HG02973 (cell line): Measurements from ENCODE around the gene COL4A1.

Source experiments
- ATAC-seq: cut with Tn5 transposase; IDR thresholded peaks from one replicate; pipeline ENCODE4 v1.9.1; 2021; ENCODE audit warnings: moderate library complexity; ENCODE audit not compliant: unreplicated experiment

COL4A1 gene

DNA sequence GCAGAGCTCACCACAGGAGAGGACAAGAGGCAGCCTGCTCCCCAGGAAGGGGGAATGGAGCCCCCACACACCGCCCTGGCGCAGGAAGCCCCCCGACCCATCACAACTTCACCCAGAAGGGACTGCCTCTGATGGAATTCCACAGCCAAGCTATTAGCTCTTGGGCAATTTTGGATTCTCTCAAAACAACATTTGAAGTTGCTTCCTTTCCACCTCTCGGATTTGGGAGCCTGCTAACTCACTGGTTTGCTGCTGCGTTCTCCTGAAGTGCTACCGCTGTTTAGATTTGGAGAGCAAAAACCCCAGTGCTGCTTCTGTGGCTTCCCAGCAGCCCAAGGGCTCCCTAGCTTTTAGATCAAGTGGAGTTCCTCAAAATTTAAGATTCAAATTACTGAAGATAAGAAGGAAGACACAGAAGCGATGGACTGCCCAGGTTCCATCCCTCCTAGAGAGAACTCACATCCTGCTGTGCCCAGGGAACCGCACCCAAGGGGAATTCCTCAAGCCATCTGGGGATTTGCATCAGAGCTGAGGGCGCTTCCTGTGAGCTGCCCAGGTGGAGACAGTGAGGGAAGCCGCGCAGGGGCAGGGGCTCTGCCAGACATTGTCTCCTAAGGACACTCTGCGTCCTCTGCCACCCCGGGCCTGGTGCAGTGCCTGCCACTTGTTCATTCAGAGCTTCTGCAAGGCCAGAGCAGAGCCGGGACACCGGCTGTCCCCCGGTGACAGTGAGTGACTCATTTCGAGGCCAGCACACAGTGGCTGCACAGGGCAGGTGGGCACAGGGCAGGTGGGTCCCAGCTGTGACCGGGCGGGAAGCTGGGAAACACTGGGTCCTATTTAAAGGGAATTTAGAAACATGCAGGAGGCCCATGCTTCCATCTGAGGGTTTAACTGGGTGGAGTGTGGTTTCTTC lies 45.5 kb downstream of the COL4A1 start:
- ATAC-seq, result no peak

DNA sequence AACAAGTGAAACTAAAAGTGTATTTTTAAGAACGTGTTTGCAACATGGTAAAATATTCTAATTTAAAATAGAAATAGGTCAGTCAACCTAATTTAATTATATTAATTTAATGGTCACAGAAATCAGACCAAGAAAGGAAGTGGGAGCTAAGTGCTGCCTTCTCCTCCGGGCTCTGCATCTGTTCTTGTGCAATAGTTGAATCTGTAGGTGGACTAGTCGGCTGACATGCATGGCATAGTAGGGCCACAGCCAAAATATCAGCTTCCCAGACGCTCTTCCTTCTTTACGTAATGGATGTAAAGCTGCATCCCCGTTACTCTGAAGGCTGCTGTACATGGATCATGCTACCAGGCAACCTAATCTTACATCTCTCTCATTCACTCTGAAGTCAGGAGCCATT lies 47.3 kb downstream of the COL4A1 start:
- no peak for ATAC-seq

DNA sequence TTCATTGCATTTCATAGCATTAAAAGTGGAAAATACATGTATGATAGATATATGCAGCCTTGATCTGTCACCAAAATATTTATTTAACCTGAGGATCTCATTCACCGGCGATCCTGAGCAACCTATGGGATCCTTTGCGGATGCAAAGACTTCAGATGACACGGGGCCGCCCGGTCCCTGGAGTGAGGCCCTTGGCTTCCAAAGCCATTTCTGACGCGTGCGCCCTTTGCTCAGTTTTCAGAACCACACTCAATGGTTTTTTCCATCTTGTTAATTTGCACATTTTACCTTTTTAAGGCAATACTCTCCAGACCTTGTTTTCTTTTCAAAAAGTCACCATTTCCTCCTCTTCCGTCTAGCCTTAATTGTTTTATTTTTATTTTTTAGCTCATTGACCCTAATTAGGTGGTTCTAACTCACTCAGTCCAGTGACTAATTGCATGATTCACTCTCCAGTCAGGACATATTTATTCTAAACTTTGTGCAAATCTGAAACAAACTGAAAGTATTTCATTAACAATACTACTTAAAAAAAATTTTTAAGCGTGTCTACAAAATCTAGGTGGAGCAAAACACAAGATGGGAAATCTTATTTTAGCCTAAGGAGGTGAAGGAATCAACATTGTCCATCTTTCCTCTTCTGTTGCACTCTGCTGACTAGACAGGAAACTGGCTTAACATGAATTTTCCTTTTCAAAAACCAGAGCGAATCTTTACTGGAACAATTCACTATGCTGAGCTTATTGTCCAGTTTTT lies 47.9 kb downstream of the COL4A1 start:
- ATAC-seq, result no peak

- ATAC-seq, result no peak
Measured at GRCh38 chr13:110257408-110257807, 49.5 kb downstream of the COL4A1 start.

- ATAC-seq, result no peak
Measured at GRCh38 chr13:110256126-110256905, 50.6 kb downstream of the COL4A1 start.

GRCh38 chr13:110254751-110255553 lies 52.0 kb downstream of the COL4A1 start:
- ATAC-seq, result no peak

GRCh38 chr13:110254151-110254679 lies 52.7 kb downstream of the COL4A1 start:
- no peak for ATAC-seq

- ATAC-seq, result no peak
Measured at GRCh38 chr13:110251193-110251819, 55.7 kb downstream of the COL4A1 start.

GRCh38 chr13:110250258-110250891 lies 56.6 kb downstream of the COL4A1 start:
- no peak for ATAC-seq

DNA sequence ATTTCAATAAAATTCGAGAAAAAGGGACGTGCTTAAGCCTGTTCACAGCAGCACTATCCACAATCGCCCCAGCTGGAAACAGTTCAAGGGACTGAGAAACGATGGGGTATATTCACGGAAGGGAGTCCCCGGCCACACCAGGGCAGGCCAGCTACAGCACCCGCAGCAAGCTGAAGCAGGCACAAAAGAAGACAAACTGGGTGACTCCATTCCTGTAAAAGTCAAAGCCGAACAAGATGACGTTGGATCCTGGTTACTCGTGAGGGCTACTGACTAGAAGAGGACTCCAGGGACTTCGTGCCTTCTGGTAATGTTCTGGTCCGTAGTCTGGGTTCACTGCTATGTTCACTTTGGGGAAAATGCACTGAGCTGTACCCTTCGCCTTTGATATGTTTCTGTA lies 57.6 kb downstream of the COL4A1 start:
- no peak for ATAC-seq

DNA sequence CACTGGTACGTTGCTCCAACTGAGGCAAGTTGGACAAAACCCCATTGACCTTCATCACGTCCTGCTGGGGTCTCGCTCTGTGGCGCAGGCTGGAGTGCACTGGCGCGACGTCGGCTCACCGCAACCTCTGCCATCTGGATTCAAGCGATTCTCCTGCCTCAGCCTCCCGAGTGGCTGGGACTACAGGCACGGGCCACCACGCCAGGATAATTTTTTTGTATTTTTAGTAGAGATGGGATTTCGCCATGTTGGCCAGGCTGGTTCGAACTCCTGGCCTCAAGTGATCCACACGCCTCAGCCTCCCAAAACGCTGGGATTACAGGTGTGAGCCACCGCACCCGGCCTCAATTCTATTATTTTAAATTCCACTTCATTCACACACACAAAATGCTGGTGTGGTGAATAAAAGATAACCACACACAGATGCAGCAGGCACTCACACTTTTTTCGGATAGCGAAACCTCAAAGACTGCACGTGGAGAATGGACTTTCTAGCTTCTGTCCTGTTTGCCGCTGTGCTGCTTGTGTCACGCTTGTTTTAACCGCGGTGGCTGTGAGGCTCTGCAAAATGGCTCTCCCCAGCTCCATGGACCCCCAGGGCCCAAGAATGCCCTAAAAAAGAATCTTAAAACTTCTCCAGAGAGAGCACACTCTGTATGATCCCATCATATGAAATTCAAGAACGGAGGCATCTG lies 58.4 kb downstream of the COL4A1 start:
- ATAC-seq, result no peak

GRCh38 chr13:110246530-110246929 lies 60.4 kb downstream of the COL4A1 start:
- ATAC-seq, result no peak

- ATAC-seq, result no peak
Measured at GRCh38 chr13:110245416-110245899, 61.5 kb downstream of the COL4A1 start.

GRCh38 chr13:110244976-110245375 lies 62.0 kb downstream of the COL4A1 start:
- no peak for ATAC-seq

- no peak for ATAC-seq
Measured at GRCh38 chr13:110244071-110244830, 62.7 kb downstream of the COL4A1 start.

DNA sequence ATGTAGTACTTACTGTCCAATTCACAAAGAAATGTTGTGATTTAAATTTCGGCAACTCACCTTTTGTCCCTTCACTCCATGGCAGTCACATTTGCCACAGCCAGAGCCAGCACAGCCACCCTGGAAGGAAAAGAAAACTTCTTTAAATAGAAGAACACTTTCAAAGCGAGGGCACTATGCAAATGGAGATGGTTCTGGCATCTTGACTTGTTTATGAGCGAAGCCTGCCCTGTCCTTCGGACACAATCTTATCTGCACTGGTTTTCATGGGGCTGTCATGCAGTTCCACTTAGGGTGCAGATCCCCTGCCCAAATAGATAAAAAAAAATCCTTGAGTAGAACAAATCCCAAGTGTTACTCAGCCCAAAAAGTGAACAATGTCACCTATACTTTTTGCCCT lies 64.3 kb downstream of the COL4A1 start:
- no peak for ATAC-seq

DNA sequence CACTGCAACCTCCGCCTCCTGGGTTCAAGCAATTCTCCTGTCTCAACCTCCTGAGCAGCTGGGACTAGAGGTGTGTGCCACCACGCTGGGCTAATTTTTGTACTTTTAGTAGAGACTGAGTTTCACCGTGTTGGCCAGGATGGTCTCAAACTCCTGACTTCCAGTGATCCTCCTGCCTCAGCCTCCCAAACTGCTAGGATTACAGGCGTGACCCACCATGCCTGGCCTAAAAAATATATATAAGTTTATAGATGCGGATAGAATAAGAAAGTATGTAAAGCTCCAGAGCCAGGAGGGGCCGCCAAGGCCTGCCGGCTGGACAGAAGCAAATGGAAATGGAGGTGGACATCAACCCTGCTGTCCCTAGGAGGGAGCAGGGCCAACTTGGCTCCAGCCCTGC lies 66.0 kb downstream of the COL4A1 start:
- ATAC-seq, result no peak

DNA sequence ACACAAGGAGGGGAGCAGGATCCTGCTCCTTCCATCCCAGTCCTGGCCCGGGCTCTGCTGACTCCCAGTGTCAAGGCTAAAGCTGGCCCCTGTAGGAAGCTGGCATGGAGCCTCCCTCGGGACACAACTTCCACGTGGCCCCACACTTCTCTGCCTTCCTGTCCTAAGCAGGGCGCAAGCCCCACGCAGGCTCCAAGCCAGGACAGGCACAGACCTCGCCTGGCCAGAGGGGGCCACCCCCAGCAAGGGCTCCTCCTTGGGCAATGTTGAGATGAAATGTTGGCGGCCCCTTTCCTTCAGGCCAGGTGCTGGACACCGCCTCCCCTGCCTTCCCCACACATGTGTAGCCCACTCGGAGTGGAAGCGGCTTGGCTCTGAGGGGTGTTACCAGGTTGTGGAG lies 66.6 kb downstream of the COL4A1 start:
- no peak for ATAC-seq
